ENCODE results near the gene CLSTN2. TPM values are rescaled to one million over a fixed set of nuclear protein-coding genes. Genes with fewer than 3 reads are reported as not detected.

Gene CLSTN2
- total RNA-seq, 2 donors from 2014 or later: 3.5 to 60.3 TPM

DNA sequence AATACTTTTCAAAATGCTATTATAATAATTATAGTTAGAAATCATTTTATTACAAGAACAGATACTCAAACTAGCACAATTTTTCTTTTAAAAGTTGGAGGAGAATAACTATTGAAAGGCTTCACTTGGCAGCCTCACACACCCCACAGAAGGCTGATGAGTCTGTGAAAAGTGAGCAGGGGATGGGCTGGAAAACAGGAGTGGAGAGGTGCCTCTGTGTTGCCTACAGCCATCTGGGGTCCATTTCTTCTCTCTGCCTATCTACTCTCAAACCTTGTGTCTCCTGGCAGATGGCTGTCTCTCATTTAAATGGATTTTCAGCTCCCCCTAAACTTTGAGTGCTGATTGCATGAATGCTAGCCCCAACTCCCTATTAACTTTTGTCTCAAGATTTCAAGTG, 230.8 kb downstream of the CLSTN2 start:
- Histone ChIP-seq H3K9me3 (no peaks in the 10 kb centered on the region), H3K27ac (no peak overlapping the region), H3K36me3 (no peaks in the 10 kb centered on the region), H3K27me3 (replicated peaks; ENCODE audit: insufficient read depth) (no peaks in the 10 kb centered on the region), H3K4me3 (no peak overlapping the region), H3K4me1 (replicated peaks) (no peaks in the 10 kb centered on the region)
- no peak for DNase-seq (ENCODE audit: low spot score)
- TF ChIP-seq POLR2AphosphoS5 (IDR thresholded peaks at IDR 0.05): no peak
- TF ChIP-seq, protein P1, sequence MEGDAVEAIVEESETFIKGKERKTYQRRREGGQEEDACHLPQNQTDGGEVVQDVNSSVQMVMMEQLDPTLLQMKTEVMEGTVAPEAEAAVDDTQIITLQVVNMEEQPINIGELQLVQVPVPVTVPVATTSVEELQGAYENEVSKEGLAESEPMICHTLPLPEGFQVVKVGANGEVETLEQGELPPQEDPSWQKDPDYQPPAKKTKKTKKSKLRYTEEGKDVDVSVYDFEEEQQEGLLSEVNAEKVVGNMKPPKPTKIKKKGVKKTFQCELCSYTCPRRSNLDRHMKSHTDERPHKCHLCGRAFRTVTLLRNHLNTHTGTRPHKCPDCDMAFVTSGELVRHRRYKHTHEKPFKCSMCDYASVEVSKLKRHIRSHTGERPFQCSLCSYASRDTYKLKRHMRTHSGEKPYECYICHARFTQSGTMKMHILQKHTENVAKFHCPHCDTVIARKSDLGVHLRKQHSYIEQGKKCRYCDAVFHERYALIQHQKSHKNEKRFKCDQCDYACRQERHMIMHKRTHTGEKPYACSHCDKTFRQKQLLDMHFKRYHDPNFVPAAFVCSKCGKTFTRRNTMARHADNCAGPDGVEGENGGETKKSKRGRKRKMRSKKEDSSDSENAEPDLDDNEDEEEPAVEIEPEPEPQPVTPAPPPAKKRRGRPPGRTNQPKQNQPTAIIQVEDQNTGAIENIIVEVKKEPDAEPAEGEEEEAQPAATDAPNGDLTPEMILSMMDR (IDR thresholded peaks at IDR 0.05): no peak
- TF ChIP-seq POLR2A (IDR thresholded peaks at IDR 0.05): no peak
- intact Hi-C loops (cut with DNase I): no loop called here

DNA sequence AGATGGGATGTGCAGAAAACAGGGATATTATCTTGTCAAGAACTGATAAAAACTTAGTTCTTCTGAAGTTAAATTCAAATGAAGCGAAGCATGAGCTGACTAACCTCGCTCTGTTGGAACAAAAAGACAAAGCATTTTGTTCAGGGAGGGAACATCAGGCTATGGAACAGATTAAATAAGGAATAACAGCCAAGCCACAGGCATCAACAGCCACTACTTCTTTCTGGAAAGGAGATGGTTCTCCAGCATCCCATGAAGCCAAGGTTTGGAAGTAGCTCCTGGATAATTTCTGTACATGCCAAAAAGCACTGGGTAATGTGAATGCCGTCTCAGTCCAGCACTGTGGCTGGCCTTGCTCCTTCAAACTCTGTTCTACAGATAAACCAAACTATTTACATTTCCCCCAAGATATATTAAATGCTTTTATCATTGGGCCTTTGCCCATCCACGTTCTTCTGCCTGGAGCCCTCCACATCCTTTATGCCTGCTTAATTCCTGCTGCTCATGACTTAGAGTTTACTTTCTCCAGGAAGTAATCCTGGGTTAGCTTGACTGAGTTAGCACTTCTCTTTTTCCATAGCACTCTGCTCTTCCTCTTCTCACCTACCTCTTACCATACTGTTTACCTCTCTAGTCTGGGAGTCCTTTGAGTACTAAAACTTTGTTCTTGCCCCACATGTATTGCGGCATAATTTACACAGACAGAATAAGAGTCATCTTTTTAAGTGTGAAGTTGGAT, 232.0 kb downstream of the CLSTN2 start:
- no peak overlapping the region for H3K27ac ChIP-seq
- H3K9me3 ChIP-seq: no peaks in the 10 kb centered on the region
- WGBS: 55% methylated on average over 5 of the region's 5 CpGs
- no peak for DNase-seq (ENCODE audit: low spot score)
- H3K27me3 ChIP-seq (replicated peaks; ENCODE audit: insufficient read depth): no peaks in the 10 kb centered on the region
- intact Hi-C loops (cut with DNase I): no loop called here
- no peak overlapping the region for H3K4me3 ChIP-seq
- H3K36me3 ChIP-seq: no peaks in the 10 kb centered on the region
- TF ChIP-seq, protein P1 (IDR thresholded peaks at IDR 0.05): no peak
- no peak for TF ChIP-seq POLR2AphosphoS5 (IDR thresholded peaks at IDR 0.05)
- no peak for TF ChIP-seq POLR2A (IDR thresholded peaks at IDR 0.05)
- no peaks in the 10 kb centered on the region for H3K4me1 ChIP-seq (replicated peaks)

DNA sequence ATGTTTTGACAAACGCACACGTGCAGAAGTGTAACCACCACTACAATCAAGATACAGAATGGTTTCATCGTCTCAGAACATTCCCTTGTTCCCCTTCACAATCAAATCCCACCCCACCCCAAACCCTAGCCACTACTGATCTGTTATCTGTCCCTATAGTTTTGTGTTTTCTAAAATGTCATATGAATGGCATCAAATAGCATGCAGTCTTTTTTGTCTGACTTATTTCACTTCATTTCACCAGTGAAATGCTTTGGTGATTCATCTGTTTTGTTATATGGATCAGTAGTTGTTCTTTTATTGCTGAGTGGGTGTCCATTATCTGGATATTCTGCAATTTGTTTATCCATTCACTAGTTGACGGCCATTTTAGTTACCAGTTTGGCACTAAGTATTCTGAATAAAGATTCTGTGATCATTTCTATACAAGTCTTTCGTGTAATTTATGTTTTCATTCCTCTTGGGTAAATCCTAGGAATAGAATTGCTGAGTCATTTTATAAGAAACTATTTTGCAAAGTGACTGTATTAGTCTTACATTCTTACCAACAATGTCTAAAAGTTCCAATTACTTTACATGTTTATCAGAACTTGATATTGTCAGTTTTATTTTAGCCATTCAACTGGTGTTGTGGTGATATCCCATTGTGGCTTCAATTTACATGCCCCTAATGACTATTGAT, 232.8 kb downstream of the CLSTN2 start:
- H3K9me3 ChIP-seq: no peaks in the 10 kb centered on the region
- no peak overlapping the region for H3K27ac ChIP-seq
- intact Hi-C loops (cut with DNase I): no loop called here
- TF ChIP-seq POLR2A (IDR thresholded peaks at IDR 0.05) (no peak), POLR2AphosphoS5 (IDR thresholded peaks at IDR 0.05) (no peak)
- TF ChIP-seq, protein P1 (IDR thresholded peaks at IDR 0.05): no peak
- 77% methylated on average over 5 of the region's 5 CpGs for WGBS
- no peak overlapping the region for H3K4me3 ChIP-seq
- no peaks in the 10 kb centered on the region for H3K4me1 ChIP-seq (replicated peaks)
- no peaks in the 10 kb centered on the region for H3K27me3 ChIP-seq (replicated peaks; ENCODE audit: insufficient read depth)
- H3K36me3 ChIP-seq: no peaks in the 10 kb centered on the region
- no peak for DNase-seq (ENCODE audit: low spot score)

DNA sequence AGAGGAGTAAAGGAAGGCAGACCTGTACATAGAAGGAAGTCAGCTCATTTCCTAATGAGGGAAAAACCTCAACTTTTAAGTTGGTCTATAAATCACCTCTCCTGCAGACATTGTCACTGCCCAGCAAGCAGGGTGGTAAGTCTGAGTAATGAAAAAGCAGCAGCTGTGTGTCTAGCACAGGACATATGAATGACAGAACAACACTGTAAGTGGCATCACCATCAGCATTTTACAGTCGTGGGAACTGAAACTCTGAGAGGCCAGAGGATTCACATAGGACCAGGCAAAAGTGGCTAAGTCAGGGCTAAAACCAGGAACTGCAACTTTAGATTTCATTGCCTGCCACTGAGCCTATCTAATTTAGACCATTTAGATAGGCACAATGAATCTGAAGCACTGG, 235.6 kb downstream of the CLSTN2 start:
- Histone ChIP-seq H3K27ac (no peak overlapping the region), H3K4me1 (replicated peaks) (no peaks in the 10 kb centered on the region), H3K9me3 (no peaks in the 10 kb centered on the region), H3K36me3 (no peaks in the 10 kb centered on the region), H3K4me3 (no peak overlapping the region), H3K27me3 (replicated peaks; ENCODE audit: insufficient read depth) (no peaks in the 10 kb centered on the region)
- no peak for DNase-seq (ENCODE audit: low spot score)
- TF ChIP-seq, protein P1 (IDR thresholded peaks at IDR 0.05): no peak
- no peak for TF ChIP-seq POLR2A (IDR thresholded peaks at IDR 0.05)
- TF ChIP-seq POLR2AphosphoS5 (IDR thresholded peaks at IDR 0.05): no peak
- intact Hi-C loops (cut with DNase I): no loop called here
- WGBS: 61% methylated on average over 1 of the region's 1 CpG

DNA sequence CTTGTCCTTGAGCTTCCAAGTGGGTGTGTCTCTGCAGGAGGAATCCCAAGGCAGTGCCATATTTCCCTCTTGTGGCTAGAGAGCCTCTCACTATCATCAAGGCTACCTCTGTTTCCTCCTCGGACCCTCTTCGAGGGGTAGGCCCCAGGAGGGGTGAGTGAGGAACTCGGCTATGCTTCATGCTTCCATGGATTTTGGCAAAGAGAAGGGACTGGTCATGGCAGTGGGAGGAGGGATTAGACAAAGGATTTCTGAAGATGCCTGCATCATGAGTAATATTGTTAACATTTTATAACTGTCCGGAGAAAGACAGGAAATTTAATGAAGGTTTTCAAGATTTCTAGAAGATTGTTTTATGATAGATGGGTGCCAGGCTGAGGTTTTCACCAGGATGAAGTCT, 241.5 kb downstream of the CLSTN2 start:
- 89% methylated on average over 4 of the region's 4 CpGs for WGBS
- Histone ChIP-seq H3K36me3 (no peaks in the 10 kb centered on the region), H3K9me3 (no peaks in the 10 kb centered on the region), H3K27me3 (replicated peaks; ENCODE audit: insufficient read depth) (no peaks in the 10 kb centered on the region), H3K4me1 (replicated peaks) (no peaks in the 10 kb centered on the region), H3K4me3 (no peak overlapping the region), H3K27ac (no peak overlapping the region)
- TF ChIP-seq POLR2AphosphoS5 (IDR thresholded peaks at IDR 0.05) (no peak), POLR2A (IDR thresholded peaks at IDR 0.05) (no peak)
- TF ChIP-seq, protein P1 (IDR thresholded peaks at IDR 0.05): no peak
- intact Hi-C loops (cut with DNase I): no loop called here
- DNase-seq (ENCODE audit: low spot score): no peak

Measured in prostate gland (tissue), 2 donors.